IMR-90 (cell line): ENCODE results near the gene ALKBH6.

ENCODE experiments used
- CTCF ChIP-seq: conservative IDR thresholded peaks from 2 replicates; pipeline ENCODE4 v1.5.1; 2012; ENCODE audit warnings: mild to moderate bottlenecking, low read depth, low read length, improper control_type of control experiment
- MXI1 ChIP-seq: IDR thresholded peaks from 2 replicates; pipeline ENCODE4 v1.6.1; 2012; ENCODE audit warnings: low read depth, mild to moderate bottlenecking, low read length, moderate library complexity, borderline replicate concordance
- USF2 ChIP-seq: fragments of 150-350 bp; IDR thresholded peaks from 2 replicates; pipeline ENCODE4 v1.6.1; 2017; ENCODE audit warnings: mild to moderate bottlenecking, antibody characterized with exemption, low read length, low read depth

DNA sequence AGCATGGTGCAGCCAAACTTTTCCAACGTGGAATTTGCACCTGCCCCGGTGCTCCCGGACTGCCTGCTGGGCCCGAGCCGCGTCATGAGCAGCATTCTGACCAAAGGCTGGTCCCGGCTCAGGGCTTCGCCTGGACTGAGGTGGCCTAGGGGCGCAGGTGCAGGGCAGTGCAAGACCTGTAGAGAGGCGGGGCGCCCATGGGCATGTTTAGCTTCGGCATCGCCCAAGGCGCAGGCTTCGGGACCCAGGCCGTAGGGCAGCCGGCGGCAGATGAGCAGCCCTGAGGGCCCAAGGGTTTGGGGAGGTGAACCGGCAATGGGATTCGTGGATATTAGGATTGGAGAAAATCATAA is 54.1 kb downstream of the ALKBH6 start:
- TF ChIP-seq CTCF (no peak), USF2 (no peak), MXI1 (no peak)
